H7 (cell line): ENCODE results near the gene NAPEPLD. TPM values are rescaled to one million over a fixed set of nuclear protein-coding genes. Genes with fewer than 3 reads are reported as not detected.

Source experiments
- DNase-seq: peaks from one replicate; pipeline ENCODE4 v3.0.0; 2012
- H3K27me3 ChIP-seq: 2 replicates; pipeline ENCODE4 v1.6.0; 2011; ENCODE audit warnings: mild to moderate bottlenecking, low read length; ENCODE audit not compliant: control insufficient read depth, insufficient read depth
- H3K36me3 ChIP-seq: replicated peaks from 2 replicates; pipeline ENCODE4 v1.5.1; 2011; ENCODE audit warnings: low read length; ENCODE audit not compliant: control insufficient read depth, insufficient read depth
- H3K4me3 ChIP-seq: 2 replicates; pipeline ENCODE4 v1.5.1; 2011; ENCODE audit warnings: low read depth, mild to moderate bottlenecking, control low read depth, low read length, moderate library complexity; ENCODE audit not compliant: insufficient read depth
- total RNA-seq: library from RNA; depleted of rRNA; stranded (reverse); fragments of >200 nt; shearing (Covaris generic); gene quantifications from 2 replicates; pipeline ENCODE4 v1.2.3, GENCODE V29; 2014

Gene NAPEPLD
- total RNA-seq, 1 experiment from 2014 or later = 1.6 TPM

GRCh38 chr7:103130901-103131624 lies 17.8 kb downstream of the NAPEPLD start:
- H3K27me3 ChIP-seq = no peaks in the 10 kb centered on the region
- no peak overlapping the region for H3K4me3 ChIP-seq
- peaks cover 3% of the 10 kb centered on the region for H3K36me3 ChIP-seq
- no peak for DNase-seq

- H3K36me3 ChIP-seq = peaks cover 5% of the 10 kb centered on the region
- DNase-seq = no peak
- no peak overlapping the region for H3K4me3 ChIP-seq
- no peaks in the 10 kb centered on the region for H3K27me3 ChIP-seq
Observed at GRCh38 chr7:103129702-103130549, 19.0 kb downstream of the NAPEPLD start.

GRCh38 chr7:103127006-103127405 lies 21.9 kb downstream of the NAPEPLD start:
- peaks cover 5% of the 10 kb centered on the region for H3K36me3 ChIP-seq
- H3K4me3 ChIP-seq = no peak overlapping the region
- no peak for DNase-seq
- no peaks in the 10 kb centered on the region for H3K27me3 ChIP-seq

DNA sequence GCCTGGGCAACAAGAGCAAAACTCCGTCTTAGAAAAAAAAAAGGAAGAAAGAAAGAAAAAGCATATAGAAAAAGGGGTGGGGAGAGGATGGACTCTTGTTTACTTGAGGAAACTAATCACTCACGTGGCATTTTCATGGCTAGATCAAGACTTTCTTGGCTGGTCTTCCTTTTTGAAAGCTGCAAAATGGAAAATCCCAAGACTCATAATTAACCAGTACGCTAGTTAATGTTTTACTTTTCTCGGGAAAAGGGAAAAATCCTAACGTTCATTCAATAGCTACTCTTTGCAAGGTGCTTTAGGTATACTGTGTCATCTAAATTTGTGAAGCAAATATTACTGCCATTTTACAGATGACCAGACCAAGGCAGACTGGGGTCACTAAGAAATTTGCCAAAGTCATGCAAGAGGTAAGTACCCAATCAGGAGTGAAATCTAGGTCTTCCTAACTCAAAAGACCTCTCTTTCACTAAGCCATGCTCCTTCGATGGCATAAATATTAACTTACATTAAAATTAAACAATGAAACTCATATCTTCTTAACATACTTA lies 24.4 kb downstream of the NAPEPLD start:
- H3K36me3 ChIP-seq = peaks cover 5% of the 10 kb centered on the region
- H3K27me3 ChIP-seq = no peaks in the 10 kb centered on the region
- no peak overlapping the region for H3K4me3 ChIP-seq
- no peak for DNase-seq

GRCh38 chr7:103123529-103123928 lies 25.4 kb downstream of the NAPEPLD start:
- H3K27me3 ChIP-seq = no peaks in the 10 kb centered on the region
- no peak overlapping the region for H3K4me3 ChIP-seq
- no peak for DNase-seq
- peaks cover 5% of the 10 kb centered on the region for H3K36me3 ChIP-seq

DNA sequence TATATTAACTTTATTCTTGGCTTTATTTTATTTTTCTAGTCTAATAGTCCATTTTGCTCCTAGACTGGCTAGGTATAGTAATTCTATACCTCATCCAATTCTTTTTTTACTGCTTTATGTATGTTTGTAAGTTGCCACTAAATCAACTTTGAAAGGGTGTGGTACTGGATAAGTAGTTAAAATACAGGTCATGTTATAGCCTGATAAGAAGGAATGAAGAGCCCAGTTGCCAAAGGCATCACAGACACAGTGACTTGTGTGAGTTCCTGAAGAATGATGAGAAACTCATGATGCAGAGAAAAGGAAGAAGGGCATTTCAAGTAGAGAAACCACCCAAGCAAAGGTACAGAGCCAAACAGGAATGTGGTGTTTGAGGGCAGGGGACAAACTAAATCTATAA lies 27.3 kb downstream of the NAPEPLD start:
- Histone ChIP-seq H3K4me3 (no peak overlapping the region), H3K36me3 (peaks cover 1% of the 10 kb centered on the region), H3K27me3 (no peaks in the 10 kb centered on the region)
- no peak for DNase-seq

GRCh38 chr7:103120362-103120761 lies 28.5 kb downstream of the NAPEPLD start:
- no peaks in the 10 kb centered on the region for H3K27me3 ChIP-seq
- no peak for DNase-seq
- H3K36me3 ChIP-seq = no peaks in the 10 kb centered on the region; the same call in none of the 2 replicates
- no peak overlapping the region for H3K4me3 ChIP-seq

DNA sequence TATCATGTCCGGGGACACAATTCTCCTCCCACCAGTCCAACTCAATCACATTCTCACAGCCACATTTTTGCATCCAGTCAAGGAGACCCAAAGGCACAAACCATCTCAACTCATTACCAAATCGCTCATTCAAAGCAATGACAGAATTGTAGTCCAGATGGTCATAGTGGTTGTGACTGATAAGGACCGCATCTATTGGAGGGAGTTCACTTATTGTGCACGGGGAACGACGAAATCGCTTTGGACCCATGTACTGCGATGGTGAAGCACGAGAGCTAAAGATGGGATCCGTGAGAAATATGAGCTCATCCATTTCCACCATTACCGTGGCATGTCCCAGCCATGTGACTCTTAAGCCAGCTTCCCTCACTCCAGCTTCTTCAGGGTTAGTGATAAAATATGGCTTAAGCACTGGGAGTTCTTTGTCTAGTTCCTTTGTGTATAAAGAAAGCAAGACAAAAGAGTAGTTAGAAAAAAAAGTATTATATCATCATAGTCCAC lies 29.1 kb downstream of the NAPEPLD start:
- Histone ChIP-seq H3K27me3 (no peaks in the 10 kb centered on the region), H3K4me3 (no peak overlapping the region), H3K36me3 (no peaks in the 10 kb centered on the region; the same call in none of the 2 replicates)
- DNase-seq = no peak

GRCh38 chr7:103117465-103117864 lies 31.4 kb downstream of the NAPEPLD start:
- H3K4me3 ChIP-seq = no peak overlapping the region
- no peak for DNase-seq
- no peaks in the 10 kb centered on the region for H3K27me3 ChIP-seq
- no peaks in the 10 kb centered on the region; the same call in none of the 2 replicates for H3K36me3 ChIP-seq

DNA sequence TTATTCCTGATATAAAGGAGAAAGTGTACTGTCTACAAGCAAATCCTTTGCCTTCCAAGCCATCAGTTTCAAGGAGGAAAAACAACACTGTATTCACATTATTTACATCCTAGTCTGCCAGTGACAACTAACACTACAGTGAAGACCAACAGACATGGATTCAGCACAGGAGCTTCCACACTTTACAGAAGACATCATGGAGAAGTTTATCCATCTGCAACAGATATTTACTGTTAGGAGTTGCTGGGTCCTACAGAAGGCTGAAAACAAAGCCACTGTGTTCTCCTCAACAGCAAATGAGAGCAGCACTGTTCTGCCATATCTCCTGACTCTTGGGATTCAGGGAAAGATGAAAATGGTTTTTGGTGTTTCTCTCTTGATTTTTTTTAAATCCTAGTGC lies 31.9 kb downstream of the NAPEPLD start:
- no peak for DNase-seq
- Histone ChIP-seq H3K36me3 (no peaks in the 10 kb centered on the region; the same call in none of the 2 replicates), H3K27me3 (no peaks in the 10 kb centered on the region), H3K4me3 (no peak overlapping the region)

- Histone ChIP-seq H3K36me3 (no peaks in the 10 kb centered on the region; the same call in none of the 2 replicates), H3K4me3 (no peak overlapping the region), H3K27me3 (no peaks in the 10 kb centered on the region)
- DNase-seq = no peak
Observed at GRCh38 chr7:103116511-103116910, 32.4 kb downstream of the NAPEPLD start.

DNA sequence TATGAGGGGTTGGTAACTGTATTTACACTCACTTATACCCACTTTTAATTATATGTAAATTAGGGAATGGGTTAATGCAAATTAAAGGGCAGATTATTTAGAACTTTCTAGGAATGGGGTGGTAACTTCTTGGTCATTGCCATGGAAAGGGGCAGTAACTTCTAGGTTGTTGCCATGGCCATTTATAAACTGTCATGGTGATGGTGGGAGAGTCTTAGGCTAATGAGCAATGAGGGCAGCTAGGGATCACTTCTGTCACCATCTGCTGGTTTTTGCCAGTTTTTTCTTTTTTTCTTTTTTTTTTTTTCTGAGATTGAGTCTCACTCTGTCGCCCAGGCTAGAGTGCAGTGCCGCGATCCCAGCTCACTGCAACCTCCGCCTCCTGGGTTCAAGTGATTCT lies 33.1 kb downstream of the NAPEPLD start:
- Histone ChIP-seq H3K27me3 (no peaks in the 10 kb centered on the region), H3K36me3 (no peaks in the 10 kb centered on the region; the same call in none of the 2 replicates), H3K4me3 (no peak overlapping the region)
- no peak for DNase-seq

- no peaks in the 10 kb centered on the region; the same call in none of the 2 replicates for H3K36me3 ChIP-seq
- no peak for DNase-seq
Observed at GRCh38 chr7:103114576-103115008, 34.3 kb downstream of the NAPEPLD start.

DNA sequence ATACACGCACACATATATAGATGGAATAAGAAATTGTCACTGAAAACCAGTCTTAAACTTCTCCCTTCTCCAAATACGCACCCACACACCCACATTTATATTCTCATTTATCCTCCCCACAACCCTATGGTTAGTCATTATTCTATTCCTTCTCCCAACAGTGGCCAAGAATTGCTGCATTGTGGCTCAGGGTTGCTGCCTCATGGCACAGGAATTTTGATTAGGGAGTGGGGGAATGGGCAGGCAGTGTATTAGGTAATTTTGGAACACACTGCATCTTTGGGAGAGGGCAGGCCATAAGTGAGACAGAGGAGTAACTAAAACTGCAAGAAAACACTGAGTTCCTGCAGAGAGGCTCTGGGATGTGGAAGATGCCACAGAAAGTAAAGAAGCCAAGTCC lies 35.7 kb downstream of the NAPEPLD start:
- no peak for DNase-seq
- Histone ChIP-seq H3K36me3 (no peaks in the 10 kb centered on the region; the same call in 1 of the 2 replicates), H3K27me3 (no peaks in the 10 kb centered on the region), H3K4me3 (no peak overlapping the region)

More at GRCh38 chr7:103114576-103115008, 34.3 kb downstream of the NAPEPLD start:
- Histone ChIP-seq H3K4me3 (no peak overlapping the region), H3K27me3 (no peaks in the 10 kb centered on the region)
